HG02588 (cell line): ENCODE results near the gene BCAR3.
"Not testable (repeated sequence)": the region's sequence is repeated elsewhere in the genome, so short reads cannot be mapped to it uniquely, and the experiment has no call there.

Experiments
- ATAC-seq: cut with Tn5 transposase; IDR thresholded peaks from one replicate; pipeline ENCODE4 v1.9.1; 2021; ENCODE audit warnings: mild to moderate bottlenecking, moderate library complexity; ENCODE audit not compliant: unreplicated experiment

Gene BCAR3

GRCh38 chr1:93707956-93708355 lies 26.3 kb upstream of the BCAR3 start:
- peak; percentile 58 for ATAC-seq

GRCh38 chr1:93705892-93706500 lies 24.4 kb upstream of the BCAR3 start:
- no peak for ATAC-seq

- peak; percentile 58 for ATAC-seq
Measured at GRCh38 chr1:93704052-93704451, 22.4 kb upstream of the BCAR3 start.

GRCh38 chr1:93703643-93704042 lies 22.0 kb upstream of the BCAR3 start:
- peak; percentile 9 for ATAC-seq

- ATAC-seq, result no peak
Measured at GRCh38 chr1:93702828-93703183, 21.2 kb upstream of the BCAR3 start.

- peak; percentile 35 for ATAC-seq
Measured at GRCh38 chr1:93702111-93702827, 20.6 kb upstream of the BCAR3 start.

GRCh38 chr1:93701629-93702028 lies 20.0 kb upstream of the BCAR3 start:
- no peak for ATAC-seq

GRCh38 chr1:93700532-93701469 lies 19.2 kb upstream of the BCAR3 start:
- no peak for ATAC-seq

- no peak for ATAC-seq
Measured at GRCh38 chr1:93699503-93700168, 18.0 kb upstream of the BCAR3 start.

- ATAC-seq, result no peak
Measured at GRCh38 chr1:93699049-93699384, 17.4 kb upstream of the BCAR3 start.

- ATAC-seq, result no peak
Measured at GRCh38 chr1:93698329-93699048, 16.9 kb upstream of the BCAR3 start.

- not testable (repeated sequence) for ATAC-seq
Measured at GRCh38 chr1:93697566-93697965, 15.9 kb upstream of the BCAR3 start.

- ATAC-seq, result peak; percentile 38
Measured at GRCh38 chr1:93695411-93696005, 13.9 kb upstream of the BCAR3 start.

- ATAC-seq, result no peak
Measured at GRCh38 chr1:93694819-93695218, 13.2 kb upstream of the BCAR3 start.

- ATAC-seq, result no peak
Measured at GRCh38 chr1:93694039-93694438, 12.4 kb upstream of the BCAR3 start.

- peak; percentile 73 for ATAC-seq
Measured at GRCh38 chr1:93692983-93693591, 11.4 kb upstream of the BCAR3 start.

- no peak for ATAC-seq
Measured at GRCh38 chr1:93692451-93692861, 10.8 kb upstream of the BCAR3 start.

GRCh38 chr1:93692026-93692425 lies 10.4 kb upstream of the BCAR3 start:
- ATAC-seq, result no peak

GRCh38 chr1:93690921-93691789 lies 9.5 kb upstream of the BCAR3 start:
- ATAC-seq, result no peak
